Loucy (cell line): ENCODE results near the gene CSF3R.
A peak's percentile ranks its signal among the peaks of the same experiment; 100 is the strongest.

Source experiments
- H2AFZ ChIP-seq: fragments of 200-600 bp; sonication (generic); 2 replicates; pipeline ENCODE4 v1.6.0; 2016; ENCODE audit warnings: antibody characterized with exemption, mild to moderate bottlenecking, low read length, moderate library complexity
- H3F3A ChIP-seq: fragments of 200-600 bp; 2 replicates; pipeline ENCODE4 v1.6.0; 2016; ENCODE audit warnings: antibody characterized with exemption, low read depth, mild to moderate bottlenecking
- H3K27me3 ChIP-seq: fragments of 200-600 bp; sonication (generic); 2 replicates; pipeline ENCODE4 v1.6.1; 2014; ENCODE audit warnings: low read length, mild to moderate bottlenecking; ENCODE audit not compliant: insufficient read depth, poor library complexity, severe bottlenecking
- H3K36me3 ChIP-seq: fragments of 200-600 bp; sonication (generic); 2 replicates; pipeline ENCODE4 v1.6.1; 2016; ENCODE audit warnings: low read length; ENCODE audit not compliant: insufficient read depth
- H3K4me1 ChIP-seq: fragments of 200-600 bp; sonication (generic); 2 replicates; pipeline ENCODE4 v1.5.1; 2014; ENCODE audit warnings: low read length, mild to moderate bottlenecking; ENCODE audit not compliant: insufficient read depth, poor library complexity, severe bottlenecking
- H3K4me2 ChIP-seq: fragments of 200-600 bp; sonication (generic); 2 replicates; pipeline ENCODE4 v1.6.0; 2014; ENCODE audit warnings: antibody characterized with exemption, low read length, low read depth, mild to moderate bottlenecking; ENCODE audit not compliant: poor library complexity, severe bottlenecking
- H3K4me3 ChIP-seq: fragments of 200-600 bp; sonication (generic); 2 replicates; pipeline ENCODE4 v1.5.1; 2014; ENCODE audit warnings: low read length, mild to moderate bottlenecking, mixed read lengths; ENCODE audit not compliant: poor library complexity, severe bottlenecking
- H3K79me2 ChIP-seq: fragments of 200-600 bp; sonication (generic); 2 replicates; pipeline ENCODE4 v1.6.1; 2014; ENCODE audit warnings: low read length; ENCODE audit not compliant: insufficient read depth
- H3K9ac ChIP-seq: fragments of 200-600 bp; sonication (generic); 2 replicates; pipeline ENCODE4 v1.6.0; 2014; ENCODE audit warnings: mild to moderate bottlenecking, low read depth, low read length, moderate library complexity; ENCODE audit not compliant: poor library complexity, severe bottlenecking
- H3K9me2 ChIP-seq: fragments of 200-600 bp; sonication (generic); replicated peaks from 2 replicates; pipeline ENCODE4 v1.6.1; 2016; ENCODE audit warnings: low read depth, low read length, mixed read lengths
- H3K9me3 ChIP-seq: fragments of 200-600 bp; sonication (generic); 2 replicates; pipeline ENCODE4 v1.6.1; 2014; ENCODE audit warnings: mild to moderate bottlenecking, antibody characterized with exemption, low read length, low read depth; ENCODE audit not compliant: insufficient read depth
- H4K20me1 ChIP-seq: fragments of 200-600 bp; sonication (generic); 2 replicates; pipeline ENCODE4 v1.6.0; 2014; ENCODE audit warnings: antibody characterized with exemption, low read length, mild to moderate bottlenecking; ENCODE audit not compliant: insufficient read depth, poor library complexity, severe bottlenecking
- CTCF ChIP-seq: fragments of 200-600 bp; sonication (generic); conservative IDR thresholded peaks from 2 replicates; pipeline ENCODE4 v1.5.1; 2014; ENCODE audit warnings: mild to moderate bottlenecking, antibody characterized with exemption, low read length
- EZH2phosphoT487 ChIP-seq: fragments of 200-600 bp; IDR thresholded peaks from 2 replicates; pipeline ENCODE4 v1.6.1; 2018; ENCODE audit warnings: antibody characterized with exemption, mild to moderate bottlenecking, moderate library complexity, borderline replicate concordance

CSF3R gene

GRCh38 chr1:36516372-36517010 is 33.8 kb upstream of the CSF3R start:
- TF ChIP-seq CTCF: peak; percentile 93
- no peak for TF ChIP-seq EZH2phosphoT487
- no peaks in the 10 kb centered on the region for H3K9me2 ChIP-seq
- no peaks in the 10 kb centered on the region for H3K27me3 ChIP-seq
- no peaks in the 10 kb centered on the region for H3K4me1 ChIP-seq
- no peaks in the 10 kb centered on the region for H3K9me3 ChIP-seq
- no peak overlapping the region for H3K9ac ChIP-seq
- H3K4me3 ChIP-seq: no peak overlapping the region
- H3K4me2 ChIP-seq: no peak overlapping the region
- H4K20me1 ChIP-seq: no peaks in the 10 kb centered on the region
- H2AFZ ChIP-seq: no peak overlapping the region; the same call in 1 of the 2 replicates
- no peaks in the 10 kb centered on the region for H3F3A ChIP-seq
- no peaks in the 10 kb centered on the region for H3K36me3 ChIP-seq
- no peaks in the 10 kb centered on the region for H3K79me2 ChIP-seq

DNA sequence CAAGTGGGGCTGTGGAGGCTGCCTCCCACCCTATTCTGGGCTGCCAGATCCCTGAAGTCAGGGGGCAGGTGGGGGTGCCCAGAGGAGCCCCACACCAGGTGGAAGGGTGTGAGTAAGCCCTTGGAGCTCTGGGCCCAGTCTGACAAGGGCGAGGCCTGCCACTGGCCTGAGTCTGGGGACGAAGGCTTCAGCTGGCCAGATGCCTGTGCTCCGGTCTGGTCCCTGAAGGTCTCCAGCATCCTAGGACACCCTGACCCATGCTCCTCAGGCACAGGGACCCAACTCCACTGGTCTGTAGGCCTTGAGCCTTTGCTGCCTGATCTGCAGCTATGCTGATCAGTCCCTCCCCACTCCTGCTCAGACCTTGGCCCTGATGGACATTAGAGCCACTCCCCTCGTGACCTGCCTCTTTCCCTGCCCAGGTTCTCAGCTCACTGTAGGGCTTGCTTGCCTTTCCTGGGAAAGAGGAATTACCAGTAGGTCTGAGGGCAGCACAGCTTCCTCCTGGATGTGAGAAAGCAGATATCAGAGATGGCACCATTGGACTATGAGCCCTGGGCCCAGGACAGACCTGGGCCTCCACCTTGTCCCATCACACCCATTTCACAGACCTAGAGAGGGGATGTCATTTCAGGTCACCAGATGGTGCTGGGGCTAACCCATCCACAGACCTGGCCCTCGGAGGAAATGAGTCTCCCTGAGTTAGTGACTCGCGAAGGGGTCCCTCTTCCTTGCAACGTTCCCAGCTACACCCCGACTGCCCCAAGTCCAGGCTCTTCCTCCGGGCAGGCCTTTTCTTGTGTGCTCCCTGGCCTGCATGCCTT is 32.8 kb upstream of the CSF3R start:
- no peak overlapping the region for H3K4me2 ChIP-seq
- TF ChIP-seq CTCF (no peak), EZH2phosphoT487 (no peak)
- no peak overlapping the region for H3K9ac ChIP-seq

GRCh38 chr1:36514501-36514900 is 31.8 kb upstream of the CSF3R start:
- TF ChIP-seq CTCF (no peak), EZH2phosphoT487 (no peak)
- Histone ChIP-seq H3K9me2 (no peaks in the 10 kb centered on the region), H4K20me1 (no peaks in the 10 kb centered on the region), H3K4me1 (no peaks in the 10 kb centered on the region), H3F3A (no peaks in the 10 kb centered on the region), H3K36me3 (no peaks in the 10 kb centered on the region), H3K9ac (no peak overlapping the region), H3K4me3 (no peak overlapping the region), H2AFZ (no peak overlapping the region), H3K27me3 (no peaks in the 10 kb centered on the region), H3K9me3 (no peaks in the 10 kb centered on the region), H3K4me2 (no peak overlapping the region), H3K79me2 (no peaks in the 10 kb centered on the region)

More for the DNA sequence above, 32.8 kb upstream of the CSF3R start:
- no peaks in the 10 kb centered on the region for H3K79me2 ChIP-seq
- no peaks in the 10 kb centered on the region for H3K4me1 ChIP-seq
- no peaks in the 10 kb centered on the region for H3K27me3 ChIP-seq
- H4K20me1 ChIP-seq: no peaks in the 10 kb centered on the region
- no peak overlapping the region for H3K4me3 ChIP-seq
- H3K36me3 ChIP-seq: no peaks in the 10 kb centered on the region
- no peaks in the 10 kb centered on the region for H3K9me2 ChIP-seq
- H3K9me3 ChIP-seq: no peaks in the 10 kb centered on the region
- H2AFZ ChIP-seq: no peak overlapping the region
- no peaks in the 10 kb centered on the region for H3F3A ChIP-seq
